HG03196 (cell line): ENCODE data around the gene CAPS2.

ENCODE experiments used
- ATAC-seq: cut with Tn5 transposase; IDR thresholded peaks from one replicate; pipeline ENCODE4 v1.9.1; 2021; ENCODE audit not compliant: unreplicated experiment

CAPS2 gene

GRCh38 chr12:75305412-75306332 lies 24.5 kb downstream of the CAPS2 start:
- no peak for ATAC-seq

DNA sequence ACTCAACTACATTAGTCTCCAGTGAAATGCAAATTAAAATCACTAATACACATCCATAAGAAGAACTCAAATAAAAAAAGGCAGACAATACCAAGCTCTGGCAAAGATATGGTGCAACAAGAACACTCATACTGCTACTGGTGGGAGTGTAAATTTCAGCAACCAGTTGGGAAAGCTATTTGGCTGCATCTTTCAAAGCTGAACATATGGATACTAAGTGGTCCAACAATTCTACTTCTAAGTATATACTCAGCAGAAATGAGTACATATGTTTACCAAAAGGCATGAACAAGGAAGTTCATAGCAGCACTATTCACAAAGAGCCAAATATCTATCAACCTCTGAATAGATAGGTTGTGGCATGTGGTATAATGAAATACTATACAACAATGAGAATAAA lies 27.3 kb downstream of the CAPS2 start:
- no peak for ATAC-seq

DNA sequence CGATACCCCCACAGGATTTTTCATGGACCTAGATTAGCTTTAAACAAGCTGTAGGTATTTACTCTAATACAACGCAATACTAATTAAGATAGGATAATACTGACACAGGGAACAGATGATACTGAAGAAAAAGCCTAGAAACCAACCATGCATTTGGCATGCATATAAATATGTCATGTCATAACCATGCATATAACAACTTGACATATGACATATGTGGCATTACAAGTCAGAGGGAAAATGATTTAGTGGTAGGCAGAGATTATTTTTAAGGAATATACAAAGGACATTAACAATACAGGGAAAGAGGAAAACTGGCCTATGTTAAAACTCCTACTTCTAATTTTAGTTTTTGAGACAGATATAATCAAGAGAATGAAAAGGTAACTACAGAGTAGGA lies 27.9 kb downstream of the CAPS2 start:
- ATAC-seq = no peak

DNA sequence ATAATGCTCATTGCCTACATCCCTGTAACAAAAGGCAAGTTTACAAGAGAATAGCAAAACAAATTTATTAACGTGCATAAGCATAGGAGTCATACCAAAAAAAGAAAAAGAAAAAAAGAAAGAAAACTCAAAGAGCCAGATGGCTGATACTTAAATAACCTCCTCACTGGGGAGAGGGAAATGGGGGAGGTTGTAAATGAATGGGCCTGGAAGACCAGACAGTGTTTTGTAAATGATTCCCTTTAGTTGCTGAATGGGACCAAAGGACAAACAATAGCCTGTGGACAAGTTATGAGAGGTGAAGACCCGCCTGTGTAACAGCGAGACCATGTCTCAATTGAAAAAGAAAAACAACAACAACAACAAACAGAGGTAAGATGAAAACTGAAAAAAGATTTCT lies 35.3 kb downstream of the CAPS2 start:
- ATAC-seq = no peak

DNA sequence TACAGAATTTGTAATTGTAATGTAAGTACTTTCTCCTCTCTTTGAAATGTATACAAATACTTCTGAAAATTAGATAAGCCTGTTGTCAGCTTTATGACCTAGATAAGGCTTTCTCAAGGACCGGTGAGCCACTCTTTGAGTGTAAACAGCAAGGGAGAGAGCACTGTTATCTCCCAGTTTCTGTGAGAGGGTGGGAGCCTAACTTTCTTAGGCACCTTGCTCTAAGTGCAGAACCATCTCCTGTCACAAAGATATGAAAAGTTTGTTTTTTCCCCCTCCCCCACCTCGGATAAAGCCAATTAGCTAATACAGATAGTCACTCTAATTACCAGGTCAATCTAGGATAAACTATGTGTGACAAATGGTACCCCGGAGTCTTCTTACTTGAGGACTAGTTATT lies 35.8 kb downstream of the CAPS2 start:
- ATAC-seq = no peak

GRCh38 chr12:75291014-75291413 lies 39.1 kb downstream of the CAPS2 start:
- no peak for ATAC-seq

GRCh38 chr12:75289753-75290152 lies 40.4 kb downstream of the CAPS2 start:
- ATAC-seq = no peak

- no peak for ATAC-seq
These were observed 41.3 kb downstream of the CAPS2 start for GRCh38 chr12:75288860-75289259.

DNA sequence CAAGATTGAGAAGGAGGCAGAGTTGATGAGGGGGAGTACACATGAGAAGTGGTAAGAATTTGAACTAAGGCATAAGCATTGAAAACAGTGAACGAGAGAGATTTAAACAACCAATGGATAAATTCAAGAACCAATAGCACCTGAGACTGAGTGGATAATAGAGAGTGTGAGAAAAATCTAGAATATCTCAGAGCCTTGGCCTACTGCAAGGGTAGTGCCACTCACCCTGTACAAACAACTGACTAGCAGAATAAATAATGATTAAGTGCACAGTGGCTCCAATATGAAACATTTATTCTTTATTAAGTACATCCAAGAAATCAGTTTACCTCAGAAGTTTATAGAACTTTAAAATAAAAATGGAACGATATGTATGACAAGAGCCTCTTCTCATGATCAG lies 54.4 kb downstream of the CAPS2 start:
- no peak for ATAC-seq

GRCh38 chr12:75271576-75271975 lies 58.5 kb downstream of the CAPS2 start:
- ATAC-seq = no peak

GRCh38 chr12:75270157-75270556 lies 60.0 kb downstream of the CAPS2 start:
- no peak for ATAC-seq

- ATAC-seq = no peak
These were observed 60.9 kb downstream of the CAPS2 start for GRCh38 chr12:75269209-75269608.

GRCh38 chr12:75260316-75260715 lies 69.8 kb downstream of the CAPS2 start:
- no peak for ATAC-seq

DNA sequence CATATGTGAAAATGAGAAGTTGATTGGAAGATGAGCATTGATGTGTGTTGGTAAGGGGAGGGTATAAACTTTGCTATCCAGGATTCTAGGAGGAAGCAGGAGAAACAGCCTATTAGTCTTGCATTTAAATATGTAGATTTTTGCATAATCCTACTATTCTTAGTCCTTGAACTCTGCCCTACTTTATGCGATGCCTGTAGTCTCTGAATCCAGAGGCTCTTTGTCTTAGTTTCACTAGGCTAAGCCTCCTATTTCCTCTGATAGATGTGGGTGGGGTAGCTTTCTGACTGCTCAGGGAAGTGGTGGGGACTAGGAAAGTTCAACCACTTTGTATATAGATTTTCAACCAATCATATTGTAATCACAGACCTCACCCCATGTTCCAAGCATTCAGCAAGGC lies 71.0 kb downstream of the CAPS2 start:
- no peak for ATAC-seq

DNA sequence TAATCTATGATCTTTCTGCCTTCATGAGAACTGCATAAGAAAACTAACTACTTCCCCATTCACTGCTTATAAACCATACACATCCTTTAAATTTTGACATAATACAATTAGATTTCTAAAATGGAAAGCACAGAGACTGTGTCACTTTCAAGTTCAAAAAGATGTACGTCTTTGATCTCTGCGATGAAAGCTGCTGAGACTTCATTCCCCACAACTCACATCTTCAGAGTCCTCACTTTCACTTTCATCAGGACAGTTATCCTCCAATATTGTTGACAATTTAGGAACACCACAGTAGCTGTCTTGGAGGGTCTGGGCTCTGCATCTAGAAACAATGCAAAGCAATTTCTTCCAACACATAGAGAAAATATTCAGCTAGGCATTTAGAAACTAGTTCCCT lies 72.6 kb downstream of the CAPS2 start:
- ATAC-seq = no peak

- ATAC-seq = no peak
These were observed 85.0 kb downstream of the CAPS2 start for GRCh38 chr12:75245108-75245507.

DNA sequence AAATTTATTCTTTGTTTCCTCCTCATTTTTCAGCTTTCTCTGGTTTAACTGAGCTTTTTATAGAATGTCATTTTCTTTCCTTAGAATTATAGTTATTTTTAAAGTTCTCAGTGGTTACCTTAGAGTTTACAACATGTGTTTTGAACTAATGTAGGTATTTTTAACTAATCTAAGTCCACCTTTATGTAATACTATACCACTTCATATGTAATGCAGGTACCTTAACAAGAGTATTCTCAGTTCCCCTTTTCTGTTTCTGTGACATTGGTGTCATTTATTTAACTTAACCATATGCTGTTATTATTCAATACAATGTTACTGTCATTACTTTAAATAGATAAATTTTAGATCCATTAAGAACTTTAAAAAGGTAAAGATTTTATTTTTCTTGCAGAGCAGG lies 90.1 kb downstream of the CAPS2 start:
- ATAC-seq = no peak

DNA sequence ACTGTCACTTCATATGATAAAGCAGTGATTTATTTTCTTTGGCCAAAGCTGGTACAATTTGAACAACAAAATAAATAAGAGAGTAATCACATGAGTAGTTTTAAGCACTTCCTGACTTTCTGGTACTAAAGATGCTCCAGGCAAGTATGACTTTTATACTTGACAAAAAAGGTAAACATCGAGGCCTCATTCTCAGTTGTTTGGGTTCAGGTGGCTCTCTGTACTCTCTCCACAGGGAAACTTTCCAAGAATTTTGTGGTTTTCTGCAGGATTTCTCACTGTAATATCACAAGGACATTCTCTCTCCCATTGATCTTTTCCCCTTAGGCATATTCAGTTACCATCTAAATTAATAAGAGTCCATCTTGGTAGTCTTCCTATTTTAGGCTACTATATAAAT lies 93.9 kb downstream of the CAPS2 start:
- no peak for ATAC-seq

- no peak for ATAC-seq
These were observed 103.0 kb downstream of the CAPS2 start for GRCh38 chr12:75227132-75227531.
